Measurements from ENCODE around the gene ANGPTL8. TPM values are rescaled to one million over a fixed set of nuclear protein-coding genes. Genes with fewer than 3 reads are reported as not detected.

The ANGPTL8 gene
- total and polyA plus RNA-seq, 2 of the 13 experiments (the other 11 are each of a cell fraction or from before 2014, with no cell fraction given): 27.3 to 243 TPM

- Histone ChIP-seq H3K4me1 (ENCODE audit: insufficient read depth, low read length) (peaks cover 18% of the 10 kb centered on the region), H4K20me1 (ENCODE audit: insufficient read depth, low read length) (no peaks in the 10 kb centered on the region), H3K4me2 (ENCODE audit: low read depth, low read length) (no peak overlapping the region), H2AFZ (ENCODE audit: low read length) (no peak overlapping the region), H3K79me2 (ENCODE audit: insufficient read depth, low read length) (no peaks in the 10 kb centered on the region), H3K27ac (ENCODE audit: extremely low read length, insufficient read depth, low read length) (no peak overlapping the region), H3K9ac (ENCODE audit: insufficient read depth, low read depth, low read length) (no peak overlapping the region), H3K9me3 (ENCODE audit: low read length) (no peaks in the 10 kb centered on the region), H3K27me3 (ENCODE audit: control insufficient read depth in 1 of 2, insufficient read depth in 2 of 2, low read length in 2 of 2) (no peaks in the 10 kb centered on the region; a peak in 1 of 5 replicates), H3K4me3 (replicated peaks in 1 of 3; ENCODE audit: insufficient read depth in 1 of 3, low read depth in 2 of 3, low read length in 3 of 3) (no peak overlapping the region), H3K36me3 (replicated peaks in 1 of 2; ENCODE audit: control insufficient read depth in 1 of 2, insufficient read depth in 2 of 2, low read length in 2 of 2) (0 out of 5 replicates have a peak, but pooled peaks cover 0 to 8% of the 10 kb centered on the region in 2 experiments)
- no TSS peak for BruUV-seq (replicated peaks)
- intact Hi-C loops (cut with micrococcal nuclease; ENCODE audit: unreplicated experiment): no loop called here
- DNase-seq (ENCODE audit: low spot score) (no peak), ATAC-seq (no peak), FAIRE-seq (no peak)
- ChIA-PET CTCF (ENCODE audit: low intra/inter-chr PET ratio, low total read pairs) (no interaction called here), POLR2A (no interaction called here)
- no peak for TF ChIP-seq ZNF619 (CRISPR knock-in tag; IDR thresholded peaks at IDR 0.05)
- TF ChIP-seq ZNF263 (CRISPR knock-in tag; IDR thresholded peaks at IDR 0.05): peak; percentile 43; the same call in 1 of the 2 replicates
- in situ Hi-C loops (cut with HindIII; ENCODE audit: extremely low pct_ligation_motif_present, low pct_unique_long_range_greater_than_20kb): no loop called here
- WGBS (ENCODE audit: low lambda C conversion rate): 99% methylated on average over 30 of the region's 68 CpGs
Observed at GRCh38 chr19:11192957-11193939, 46.2 kb upstream of the ANGPTL8 start.

- no peak overlapping the region for H3K27ac ChIP-seq (ENCODE audit: extremely low read length, insufficient read depth, low read length)
- WGBS (ENCODE audit: low lambda C conversion rate): 94% methylated on average over 6 of the region's 8 CpGs
- no peaks in the 10 kb centered on the region for H4K20me1 ChIP-seq (ENCODE audit: insufficient read depth, low read length)
- H3K4me2 ChIP-seq (ENCODE audit: low read depth, low read length): no peak overlapping the region
- peaks cover 0 to 8% of the 10 kb centered on the region in 2 experiments; a peak in 1 of 5 replicates for H3K36me3 ChIP-seq (replicated peaks in 1 of 2; ENCODE audit: control insufficient read depth in 1 of 2, insufficient read depth in 2 of 2, low read length in 2 of 2)
- peaks cover 25% of the 10 kb centered on the region for H3K4me1 ChIP-seq (ENCODE audit: insufficient read depth, low read length)
- no peak overlapping the region for H3K4me3 ChIP-seq (replicated peaks in 1 of 3; ENCODE audit: insufficient read depth in 1 of 3, low read depth in 2 of 3, low read length in 3 of 3)
- ATAC-seq (no peak), DNase-seq (ENCODE audit: low spot score) (no peak), FAIRE-seq (no peak)
- H3K9me3 ChIP-seq (ENCODE audit: low read length): no peaks in the 10 kb centered on the region
- H3K9ac ChIP-seq (ENCODE audit: insufficient read depth, low read depth, low read length): no peak overlapping the region
- POLR2A ChIA-PET: no interaction called here
- intact Hi-C loops (cut with micrococcal nuclease; ENCODE audit: unreplicated experiment) (no loop called here), in situ Hi-C loops (cut with HindIII; ENCODE audit: extremely low pct_ligation_motif_present, low pct_unique_long_range_greater_than_20kb) (no loop called here)
- H2AFZ ChIP-seq (ENCODE audit: low read length): no peak overlapping the region
- CTCF ChIA-PET (ENCODE audit: low intra/inter-chr PET ratio, low total read pairs): no interaction called here
- no peaks in the 10 kb centered on the region; a peak in 1 of 5 replicates for H3K27me3 ChIP-seq (ENCODE audit: control insufficient read depth in 1 of 2, insufficient read depth in 2 of 2, low read length in 2 of 2)
- no TSS peak for BruUV-seq (replicated peaks)
- H3K79me2 ChIP-seq (ENCODE audit: insufficient read depth, low read length): no peaks in the 10 kb centered on the region
- no peak for TF ChIP-seq RARA (CRISPR knock-in tag; IDR thresholded peaks at IDR 0.05)
- no peak for TF ChIP-seq ZBED4 (CRISPR knock-in tag; IDR thresholded peaks at IDR 0.05; ENCODE audit: borderline replicate concordance)
- TF ChIP-seq ZNF281 (CRISPR knock-in tag; IDR thresholded peaks at IDR 0.05; ENCODE audit: borderline replicate concordance): no peak
- peak; percentile 92 for TF ChIP-seq ZSCAN22 (CRISPR knock-in tag; IDR thresholded peaks at IDR 0.05)
- no peak for TF ChIP-seq HIC2 (CRISPR knock-in tag; IDR thresholded peaks at IDR 0.05; ENCODE audit: low read depth)
- TF ChIP-seq ZBTB7B (CRISPR knock-in tag; IDR thresholded peaks at IDR 0.05): no peak
Observed at GRCh38 chr19:11194173-11194572, 45.2 kb upstream of the ANGPTL8 start.

All from HepG2 (cell line).